Prostate gland (tissue), 2 donors: Measurements from ENCODE around the gene PDE6B. TPM values are rescaled to one million over a fixed set of nuclear protein-coding genes. Genes with fewer than 3 reads are reported as not detected.

Experiments
- DNase-seq: peaks from one replicate; pipeline ENCODE4 v3.0.0-alpha.2; 2019; ENCODE audit warnings: low spot score
- H3K27ac ChIP-seq, 2 donors: fragments of 200-600 bp; sonication (generic); 2 replicates each; pipeline ENCODE4 v1.5.1; 2017 to 2019
- H3K27me3 ChIP-seq: fragments of 200-600 bp; sonication (generic); replicated peaks from 2 replicates; pipeline ENCODE4 v1.5.1; 2019; ENCODE audit not compliant: insufficient read depth
- H3K36me3 ChIP-seq, 2 donors: fragments of 200-600 bp; sonication (generic); 1 replicate in 1 of 2; 2 replicates in 1 of 2; pipeline versions ENCODE4 v1.5.1 to v1.8.1; 2017 to 2019
- H3K4me1 ChIP-seq: fragments of 200-600 bp; sonication (generic); replicated peaks from 2 replicates; pipeline ENCODE4 v1.5.1; 2019
- H3K4me3 ChIP-seq, 2 donors: fragments of 200-600 bp; sonication (generic); 2 replicates each; pipeline ENCODE4 v1.5.1; 2017 to 2019
- H3K9me3 ChIP-seq: fragments of 200-600 bp; sonication (generic); 2 replicates; pipeline ENCODE4 v1.5.1; 2017
- POLR2A ChIP-seq: fragments of 450-650 bp; IDR thresholded peaks from one replicate; pipeline ENCODE4 v1.6.1; 2016; ENCODE audit warnings: antibody characterized with exemption, mild to moderate bottlenecking
- POLR2AphosphoS5 ChIP-seq: sonication (generic); formaldehyde crosslinking; IDR thresholded peaks from one replicate; pipeline ENCODE4 v1.6.1; 2017; ENCODE audit warnings: antibody characterized with exemption
- WGBS: methylation state at CpG from one replicate; pipeline ENCODE4 v1.1.5; 2018; 5-methylcytosine and 5-hydroxymethylcytosine counted together
- intact Hi-C: fragments of 100-400 bp; cut with DNase I; formaldehyde crosslinking; loops from one replicate; pipeline ENCODE4 v1.14.2; 2022
- total RNA-seq, 2 donors: library from RNA; depleted of rRNA; stranded (reverse); fragments of >200 nt; gene quantifications; one replicate each; pipeline ENCODE4 v1.1.0, GENCODE V29; 2016
- TF ChIP-seq, protein P1 (sequence below), 4 experiments: fragments of 200-600 bp in 2 of 4; fragments of 450-650 bp in 2 of 4; sonication (generic) in 2 of 4; IDR thresholded peaks; 1 replicate in 3 of 4; 2 replicates in 1 of 4; pipeline ENCODE4 v1.5.1; 2016 to 2019; ENCODE audit warnings: antibody characterized with exemption in 4 of 4, mild to moderate bottlenecking in 2 of 4, moderate library complexity in 2 of 4

Gene PDE6B
- total RNA-seq, 2 donors from 2014 or later, result 8.0 to 9.3 TPM

DNA sequence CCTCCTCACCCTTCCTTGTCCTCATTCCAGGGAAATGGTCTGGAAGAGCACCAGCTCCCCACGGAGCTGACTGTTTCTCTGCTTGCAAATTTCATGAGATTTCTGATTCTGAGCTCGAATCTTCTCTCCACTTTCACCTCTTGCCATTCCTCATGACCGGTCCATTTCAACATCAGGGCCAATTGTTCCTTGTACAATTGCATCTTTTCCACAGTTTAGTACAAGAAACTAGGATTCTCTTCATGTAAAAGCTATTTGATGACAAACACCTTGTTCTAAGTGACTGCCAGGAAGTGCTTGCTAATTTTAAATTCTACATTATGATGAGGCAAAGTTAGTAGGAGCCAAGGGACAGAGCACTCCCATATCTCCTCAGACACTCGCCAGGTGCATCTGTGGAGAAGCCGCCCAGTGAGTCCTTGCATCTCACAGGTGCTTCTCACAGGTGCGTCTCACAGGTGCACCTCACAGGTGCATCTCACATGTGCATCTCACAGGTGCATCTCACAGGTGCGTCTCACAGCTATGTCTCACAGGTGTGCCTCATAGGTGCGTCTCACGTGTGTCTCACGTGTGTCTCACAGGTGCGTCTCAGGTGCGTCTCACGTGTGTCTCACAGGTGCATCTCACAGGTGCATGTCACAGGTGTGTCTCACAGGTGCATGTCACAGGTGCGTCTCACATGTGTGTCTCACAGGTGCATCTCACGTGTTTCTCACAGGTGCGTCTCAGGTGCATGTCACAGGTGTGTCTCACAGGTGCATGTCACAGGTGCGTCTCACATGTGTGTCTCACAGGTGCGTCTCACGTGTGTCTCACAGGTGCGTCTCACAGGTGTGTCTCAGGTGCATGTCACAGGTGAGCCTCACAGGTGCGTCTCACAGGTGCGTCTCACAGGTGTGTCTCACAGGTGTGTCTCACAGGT, 3.0 kb upstream of the PDE6B start:
- H3K4me3 ChIP-seq, result no peak overlapping the region
- no peaks in the 10 kb centered on the region for H3K9me3 ChIP-seq
- H3K4me1 ChIP-seq, result no peaks in the 10 kb centered on the region
- 87% methylated on average over 22 of the region's 22 CpGs for WGBS
- TF ChIP-seq POLR2AphosphoS5, result no peak
- TF ChIP-seq, protein P1, sequence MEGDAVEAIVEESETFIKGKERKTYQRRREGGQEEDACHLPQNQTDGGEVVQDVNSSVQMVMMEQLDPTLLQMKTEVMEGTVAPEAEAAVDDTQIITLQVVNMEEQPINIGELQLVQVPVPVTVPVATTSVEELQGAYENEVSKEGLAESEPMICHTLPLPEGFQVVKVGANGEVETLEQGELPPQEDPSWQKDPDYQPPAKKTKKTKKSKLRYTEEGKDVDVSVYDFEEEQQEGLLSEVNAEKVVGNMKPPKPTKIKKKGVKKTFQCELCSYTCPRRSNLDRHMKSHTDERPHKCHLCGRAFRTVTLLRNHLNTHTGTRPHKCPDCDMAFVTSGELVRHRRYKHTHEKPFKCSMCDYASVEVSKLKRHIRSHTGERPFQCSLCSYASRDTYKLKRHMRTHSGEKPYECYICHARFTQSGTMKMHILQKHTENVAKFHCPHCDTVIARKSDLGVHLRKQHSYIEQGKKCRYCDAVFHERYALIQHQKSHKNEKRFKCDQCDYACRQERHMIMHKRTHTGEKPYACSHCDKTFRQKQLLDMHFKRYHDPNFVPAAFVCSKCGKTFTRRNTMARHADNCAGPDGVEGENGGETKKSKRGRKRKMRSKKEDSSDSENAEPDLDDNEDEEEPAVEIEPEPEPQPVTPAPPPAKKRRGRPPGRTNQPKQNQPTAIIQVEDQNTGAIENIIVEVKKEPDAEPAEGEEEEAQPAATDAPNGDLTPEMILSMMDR (IDR thresholded peaks at IDR 0.05), result no peak
- TF ChIP-seq POLR2A, result no peak
- DNase-seq, result no peak
- no peaks in the 10 kb centered on the region for H3K36me3 ChIP-seq
- intact Hi-C loops, result no loop called here
- H3K27ac ChIP-seq, result no peak overlapping the region
- no peaks in the 10 kb centered on the region for H3K27me3 ChIP-seq

DNA sequence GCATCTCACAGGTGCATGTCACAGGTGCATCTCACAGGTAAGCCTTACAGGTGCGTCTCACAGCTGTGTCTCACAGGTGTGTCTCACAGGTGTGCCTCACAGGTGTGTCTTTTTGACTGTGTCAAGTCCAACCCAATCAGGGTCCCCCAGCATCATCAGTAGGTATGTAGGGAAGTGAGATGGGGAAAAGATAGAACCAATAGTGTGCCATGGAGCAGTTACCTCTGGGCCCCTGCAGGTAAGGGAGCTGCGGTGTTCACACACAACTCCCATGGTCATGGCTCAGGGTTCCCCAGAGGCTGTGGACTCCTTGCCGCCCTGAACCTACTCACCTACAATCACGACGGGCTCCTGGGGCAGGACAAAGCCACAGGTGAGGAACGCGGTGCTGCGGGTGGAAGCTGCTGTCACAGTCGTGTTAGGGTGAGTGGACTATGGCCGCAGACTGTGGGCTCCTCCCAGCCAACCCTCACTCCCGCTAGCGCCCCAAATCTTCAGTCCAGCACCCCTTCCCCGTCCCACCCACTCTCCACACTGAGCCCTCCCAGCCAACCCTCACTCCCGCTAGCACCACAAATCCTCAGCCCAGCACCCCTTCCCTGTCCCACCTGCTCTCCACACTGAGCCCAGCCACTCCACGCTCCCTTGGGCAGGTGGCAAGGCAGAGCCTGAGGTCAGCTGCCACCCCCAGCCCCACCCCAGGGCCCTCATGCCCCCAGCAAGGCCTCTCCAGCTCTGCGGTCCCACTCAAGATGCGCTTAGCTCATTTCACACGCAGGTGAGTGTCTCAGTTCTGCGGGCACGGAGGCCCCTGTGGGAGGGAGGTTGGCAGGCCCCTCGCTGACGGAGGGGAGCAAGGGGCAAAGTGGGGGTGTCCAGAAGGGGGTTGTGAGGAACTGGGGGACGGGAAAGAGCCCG, 2.1 kb upstream of the PDE6B start:
- Histone ChIP-seq H3K9me3 (no peaks in the 10 kb centered on the region), H3K36me3 (no peaks in the 10 kb centered on the region), H3K4me3 (no peak overlapping the region), H3K4me1 (no peaks in the 10 kb centered on the region), H3K27ac (no peak overlapping the region), H3K27me3 (no peaks in the 10 kb centered on the region)
- intact Hi-C loops, result no loop called here
- DNase-seq, result no peak
- WGBS, result 77% methylated on average over 24 of the region's 24 CpGs
- TF ChIP-seq POLR2A (no peak), POLR2AphosphoS5 (no peak)
- TF ChIP-seq, protein P1 (IDR thresholded peaks at IDR 0.05), result no peak

DNA sequence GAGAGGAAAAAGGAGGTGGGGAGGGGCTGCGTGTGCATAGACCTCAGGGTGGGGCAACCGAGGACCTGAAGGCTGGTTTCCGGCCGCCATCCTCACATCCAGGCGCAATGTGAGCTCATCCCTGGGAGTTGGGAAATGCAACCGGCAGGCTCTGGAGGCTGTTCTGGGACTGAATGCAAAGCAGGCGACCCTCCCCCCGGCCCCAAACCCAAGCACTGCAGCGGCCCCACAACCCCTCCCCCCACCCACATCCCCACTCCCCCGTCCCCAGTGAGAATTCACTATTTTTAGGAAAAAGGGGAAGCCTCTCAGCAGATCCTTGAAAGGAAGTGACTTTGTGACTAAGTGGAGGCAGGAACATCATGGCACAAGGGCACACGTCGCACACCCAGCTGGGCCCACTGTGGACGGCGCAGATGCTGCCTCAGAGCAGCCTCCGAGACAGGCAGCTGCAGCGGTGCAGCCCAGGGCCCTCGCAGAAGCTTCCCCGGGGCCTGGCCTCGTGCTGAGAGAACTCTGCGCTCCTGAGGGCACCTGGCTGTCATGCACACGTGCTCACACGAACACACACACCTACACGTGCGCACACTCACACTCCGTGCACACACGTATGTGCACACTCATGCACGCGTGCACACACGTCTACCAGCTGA, 1.3 kb upstream of the PDE6B start:
- Histone ChIP-seq H3K36me3 (no peaks in the 10 kb centered on the region), H3K4me3 (no peak overlapping the region), H3K27ac (no peak overlapping the region), H3K9me3 (no peaks in the 10 kb centered on the region), H3K4me1 (no peaks in the 10 kb centered on the region), H3K27me3 (no peaks in the 10 kb centered on the region)
- TF ChIP-seq POLR2AphosphoS5 (no peak), POLR2A (no peak)
- TF ChIP-seq, protein P1 (IDR thresholded peaks at IDR 0.05), result no peak
- 58% methylated on average over 28 of the region's 29 CpGs for WGBS
- intact Hi-C loops, result no loop called here
- DNase-seq, result no peak

DNA sequence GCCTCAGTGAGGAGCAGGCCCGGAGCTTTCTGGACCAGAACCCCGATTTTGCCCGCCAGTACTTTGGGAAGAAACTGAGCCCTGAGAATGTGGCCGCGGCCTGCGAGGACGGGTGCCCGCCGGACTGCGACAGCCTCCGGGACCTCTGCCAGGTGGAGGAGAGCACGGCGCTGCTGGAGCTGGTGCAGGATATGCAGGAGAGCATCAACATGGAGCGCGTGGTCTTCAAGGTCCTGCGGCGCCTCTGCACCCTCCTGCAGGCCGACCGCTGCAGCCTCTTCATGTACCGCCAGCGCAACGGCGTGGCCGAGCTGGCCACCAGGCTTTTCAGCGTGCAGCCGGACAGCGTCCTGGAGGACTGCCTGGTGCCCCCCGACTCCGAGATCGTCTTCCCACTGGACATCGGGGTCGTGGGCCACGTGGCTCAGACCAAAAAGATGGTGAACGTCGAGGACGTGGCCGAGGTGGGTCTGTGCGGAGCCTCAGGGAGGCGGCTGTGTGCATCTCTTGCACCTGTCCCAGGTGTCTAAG, 323 bp downstream of the PDE6B start:
- no peak for DNase-seq
- Histone ChIP-seq H3K27ac (no peak overlapping the region), H3K36me3 (no peaks in the 10 kb centered on the region), H3K4me1 (no peaks in the 10 kb centered on the region), H3K9me3 (no peaks in the 10 kb centered on the region), H3K27me3 (no peaks in the 10 kb centered on the region), H3K4me3 (no peak overlapping the region)
- no peak for TF ChIP-seq POLR2AphosphoS5
- TF ChIP-seq, protein P1 (IDR thresholded peaks at IDR 0.05), result no peak
- no peak for TF ChIP-seq POLR2A
- 93% methylated on average over 39 of the region's 39 CpGs for WGBS
- intact Hi-C loops, result no loop called here
